IMR-90 (cell line): Measurements from ENCODE around the gene C6orf120. TPM values are rescaled to one million over a fixed set of nuclear protein-coding genes. Genes with fewer than 3 reads are reported as not detected.

Source experiments
- ATAC-seq: fragments of 200-7000 bp; cut with Tn5 transposase; 2 replicates; pipeline ENCODE4 v1.9.1; 2020; ENCODE audit warnings: low read depth, mild to moderate bottlenecking, moderate library complexity
- BruUV-seq: library from RNA; stranded (reverse); fragments of 400-500 nt; replicated peaks from 2 replicates; lab custom pipeline; 2021; lab: Mats Ljungman, UMichigan
- CTCF ChIA-PET: fragments of 300-600 bp; formaldehyde crosslinking; extraction: SDS; loops from one replicate; lab custom pipeline; 2021; ENCODE audit warnings: antibody characterized with exemption; lab: Yijun Ruan, JAX
- POLR2A ChIA-PET: fragments of 300-600 bp; sonication (Branson Sonifier 250); formaldehyde crosslinking; loops from one replicate; lab custom pipeline; 2022; ENCODE audit warnings: antibody characterized with exemption; ENCODE audit not compliant: unreplicated experiment; lab: Charles Lee
- DNase-seq: peaks from one replicate; pipeline ENCODE4 v3.0.0; 2013
- H2AFZ ChIP-seq: replicated peaks from 2 replicates; pipeline ENCODE3; 2013; ENCODE audit warnings: low read length, mild to moderate bottlenecking; ENCODE audit not compliant: poor library complexity
- H2AK5ac ChIP-seq: 2 replicates; pipeline ENCODE4 v1.6.1; 2013; ENCODE audit warnings: low read depth, low read length, inconsistent platforms
- H2AK9ac ChIP-seq: replicated peaks from 2 replicates; pipeline ENCODE3; 2013; ENCODE audit warnings: mild to moderate bottlenecking, low read depth, low read length, moderate library complexity; ENCODE audit not compliant: poor library complexity
- H2BK120ac ChIP-seq: 2 replicates; pipeline ENCODE4 v1.6.1; 2013; ENCODE audit warnings: low read depth, low read length, inconsistent platforms
- H2BK15ac ChIP-seq: 3 replicates; pipeline ENCODE4 v1.6.1; 2013; ENCODE audit warnings: low read depth, low read length, inconsistent platforms
- H2BK20ac ChIP-seq: 2 replicates; pipeline ENCODE4 v1.6.1; 2013; ENCODE audit warnings: low read depth, mild to moderate bottlenecking, inconsistent platforms, low read length, moderate library complexity
- H2BK5ac ChIP-seq: 2 replicates; pipeline ENCODE4 v1.6.1; 2013; ENCODE audit warnings: mild to moderate bottlenecking, low read depth, low read length, inconsistent platforms; ENCODE audit not compliant: poor library complexity, severe bottlenecking
- H3K14ac ChIP-seq: replicated peaks from 2 replicates; pipeline ENCODE4 v1.6.1; 2013; ENCODE audit warnings: low read depth, low read length, inconsistent platforms
- H3K18ac ChIP-seq: 2 replicates; pipeline ENCODE4 v1.6.1; 2013; ENCODE audit warnings: low read depth, low read length, control low read depth
- H3K23ac ChIP-seq: 2 replicates; pipeline ENCODE4 v1.6.1; 2013; ENCODE audit warnings: low read depth, low read length, inconsistent platforms
- H3K27ac ChIP-seq: 2 replicates; pipeline ENCODE4 v1.5.1; 2013; ENCODE audit warnings: mild to moderate bottlenecking, control low read depth, low read length; ENCODE audit not compliant: insufficient read depth
- H3K27me3 ChIP-seq: 2 replicates; pipeline ENCODE4 v1.6.1; 2013; ENCODE audit warnings: low read length; ENCODE audit not compliant: control insufficient read depth, insufficient read depth
- H3K36me3 ChIP-seq: 2 replicates; pipeline ENCODE4 v1.6.1; 2013; ENCODE audit warnings: low read length, mixed read lengths; ENCODE audit not compliant: control insufficient read depth, insufficient read depth
- H3K4ac ChIP-seq: 2 replicates; pipeline ENCODE4 v1.6.1; 2013; ENCODE audit warnings: low read depth, low read length, inconsistent platforms
- H3K4me1 ChIP-seq: 2 replicates; pipeline ENCODE4 v1.6.1; 2013; ENCODE audit warnings: low read length, mixed read lengths; ENCODE audit not compliant: control insufficient read depth, insufficient read depth
- H3K4me2 ChIP-seq: 2 replicates; pipeline ENCODE4 v1.6.1; 2013; ENCODE audit warnings: low read depth, mild to moderate bottlenecking, control low read depth, low read length, moderate library complexity
- H3K4me3 ChIP-seq: 2 replicates; pipeline ENCODE4 v1.5.1; 2013; ENCODE audit warnings: low read depth, mild to moderate bottlenecking, control low read depth, low read length, moderate library complexity; ENCODE audit not compliant: insufficient read depth
- H3K56ac ChIP-seq: 2 replicates; pipeline ENCODE4 v1.6.1; 2013; ENCODE audit warnings: low read length, inconsistent platforms; ENCODE audit not compliant: insufficient read depth; ENCODE audit errors: extremely low read depth
- H3K79me1 ChIP-seq, 2 experiments: 2 replicates each; pipeline ENCODE4 v1.6.1; 2013; ENCODE audit warnings: low read length in 2 of 2, inconsistent platforms in 1 of 2, low read depth in 1 of 2
- H3K9ac ChIP-seq: 2 replicates; pipeline ENCODE4 v1.6.1; 2013; ENCODE audit warnings: low read depth, low read length, control low read depth
- H3K9me1 ChIP-seq: 2 replicates; pipeline ENCODE4 v1.6.1; 2013; ENCODE audit warnings: low read length, inconsistent platforms; ENCODE audit not compliant: insufficient read depth
- H3K9me3 ChIP-seq: 2 replicates; pipeline ENCODE4 v1.6.1; 2013; ENCODE audit warnings: low read length; ENCODE audit not compliant: control insufficient read depth, insufficient read depth
- H4K20me1 ChIP-seq: 2 replicates; pipeline ENCODE4 v1.6.1; 2013; ENCODE audit warnings: low read length, inconsistent platforms; ENCODE audit not compliant: insufficient read depth
- H4K5ac ChIP-seq: 2 replicates; pipeline ENCODE4 v1.6.1; 2013; ENCODE audit warnings: mild to moderate bottlenecking, low read depth, low read length, control low read depth
- H4K8ac ChIP-seq, 2 experiments: 2 replicates each; pipeline ENCODE4 v1.6.1; 2013; ENCODE audit warnings: low read depth in 2 of 2, low read length in 2 of 2, control low read depth in 1 of 2, inconsistent platforms in 1 of 2
- H4K91ac ChIP-seq: 2 replicates; pipeline ENCODE4 v1.6.1; 2013; ENCODE audit warnings: low read depth, low read length, inconsistent platforms; ENCODE audit not compliant: insufficient read depth
- BHLHE40 ChIP-seq: fragments of 150-350 bp; IDR thresholded peaks from 2 replicates; pipeline ENCODE4 v1.6.1; 2016; ENCODE audit warnings: mild to moderate bottlenecking, low read depth, low read length
- CEBPB ChIP-seq: IDR thresholded peaks from 2 replicates; pipeline ENCODE4 v1.6.1; 2012; ENCODE audit warnings: low read depth, low read length, improper control_type of control experiment
- CHD1 ChIP-seq: IDR thresholded peaks from 2 replicates; pipeline ENCODE4 v1.6.1; 2012; ENCODE audit warnings: low read depth, low read length, improper control_type of control experiment
- CTCF ChIP-seq: conservative IDR thresholded peaks from 2 replicates; pipeline ENCODE4 v1.5.1; 2012; ENCODE audit warnings: mild to moderate bottlenecking, low read depth, low read length, improper control_type of control experiment
- FOS ChIP-seq: fragments of 150-350 bp; IDR thresholded peaks from 2 replicates; pipeline ENCODE4 v1.6.1; 2016; ENCODE audit warnings: low read depth, low read length
- MAFK ChIP-seq: IDR thresholded peaks from 2 replicates; pipeline ENCODE4 v1.6.1; 2012; ENCODE audit warnings: low read depth, low read length, improper control_type of control experiment
- MAZ ChIP-seq: IDR thresholded peaks from 2 replicates; pipeline ENCODE4 v1.6.1; 2012; ENCODE audit warnings: low read depth, mild to moderate bottlenecking, low read length, improper control_type of control experiment, moderate library complexity, borderline replicate concordance
- MXI1 ChIP-seq: IDR thresholded peaks from 2 replicates; pipeline ENCODE4 v1.6.1; 2012; ENCODE audit warnings: low read depth, mild to moderate bottlenecking, low read length, moderate library complexity, borderline replicate concordance
- NFE2L2 ChIP-seq: fragments of 150-350 bp; IDR thresholded peaks from 2 replicates; pipeline ENCODE4 v1.6.1; 2016; ENCODE audit warnings: low read depth, mild to moderate bottlenecking, low read length
- POLR2A ChIP-seq: IDR thresholded peaks from 2 replicates; pipeline ENCODE4 v1.6.1; 2012; ENCODE audit warnings: mild to moderate bottlenecking, low read depth, low read length
- RAD21 ChIP-seq: IDR thresholded peaks from 2 replicates; pipeline ENCODE4 v1.6.1; 2012; ENCODE audit warnings: low read length, improper control_type of control experiment
- RCOR1 ChIP-seq: IDR thresholded peaks from 2 replicates; pipeline ENCODE4 v1.6.1; 2012; ENCODE audit warnings: mild to moderate bottlenecking, low read length, improper control_type of control experiment; ENCODE audit not compliant: insufficient replicate concordance
- RFX5 ChIP-seq: IDR thresholded peaks from 2 replicates; pipeline ENCODE4 v1.8.0; 2012; ENCODE audit warnings: low read depth, mild to moderate bottlenecking, low read length, moderate library complexity
- SMC3 ChIP-seq: fragments of 150-350 bp; IDR thresholded peaks from 2 replicates; pipeline ENCODE4 v1.6.1; 2016; ENCODE audit warnings: low read depth, mild to moderate bottlenecking, antibody characterized with exemption, low read length, moderate library complexity
- dilution Hi-C: fragments of 300-500 bp; cut with HindIII; formaldehyde crosslinking; loops from one replicate; pipeline ENCODE4 v1.14.3; 2018; ENCODE audit warnings: low sequenced_read_pairs; ENCODE audit not compliant: unreplicated experiment
- in situ Hi-C: fragments of 300-500 bp; cut with MboI; formaldehyde crosslinking; loops from 3 replicates; pipeline ENCODE4 v1.14.3; 2019; ENCODE audit warnings: low sequenced_read_pairs, inconsistent platforms, mixed read lengths
- intact Hi-C: fragments of 100-400 bp; cut with micrococcal nuclease; formaldehyde crosslinking; loops from 2 replicates; pipeline ENCODE4 v1.10.0; 2022
- polyA plus RNA-seq, 3 experiments: library from polyadenylated mRNA; depleted of rRNA; stranded (reverse); fragments of >200 nt; gene quantifications; 2 replicates each; pipeline ENCODE4 v1.2.3, GENCODE V29; 2012; ENCODE audit warnings: low replicate concordance in 1 of 3
- total RNA-seq: library from RNA; depleted of rRNA; stranded (reverse); fragments of >200 nt; gene quantifications from 2 replicates; pipeline ENCODE4 v1.2.3, GENCODE V29; 2012
- TF ChIP-seq, protein P1 (sequence below): fragments of 150-350 bp; IDR thresholded peaks from 2 replicates; pipeline ENCODE4 v1.6.1; 2016; ENCODE audit warnings: low read depth, mild to moderate bottlenecking, low read length, moderate library complexity, borderline replicate concordance
- TF ChIP-seq, protein P2 (sequence below): fragments of 150-350 bp; IDR thresholded peaks from 2 replicates; pipeline ENCODE4 v1.6.1; 2017; ENCODE audit warnings: mild to moderate bottlenecking, antibody characterized with exemption, low read length, low read depth

C6orf120 gene
- total and polyA plus RNA-seq, 2 of the 4 experiments (the other 2 are of a cell fraction) = 21.4 to 26.7 TPM

- H3K4me3 ChIP-seq = no peak overlapping the region
- no peak overlapping the region for H3K4ac ChIP-seq
- no peaks in the 10 kb centered on the region for H3K9me3 ChIP-seq
- no peak overlapping the region for H2BK5ac ChIP-seq
- no peak overlapping the region for H3K9ac ChIP-seq
- no peak overlapping the region for H3K23ac ChIP-seq
- no peak for DNase-seq
- H4K20me1 ChIP-seq = peaks cover 7% of the 10 kb centered on the region
- H4K5ac ChIP-seq = no peak overlapping the region
- no peak overlapping the region for H3K4me2 ChIP-seq
- H2AK5ac ChIP-seq = no peak overlapping the region
- H2AK9ac ChIP-seq = no peak overlapping the region
- no peak overlapping the region for H2BK120ac ChIP-seq
- intact Hi-C loops = no loop called here
- no peaks in the 10 kb centered on the region for H3K27me3 ChIP-seq
- no peak overlapping the region for H2BK15ac ChIP-seq
- in situ Hi-C loops = no loop called here
- no peak overlapping the region for H3K56ac ChIP-seq
- 0 out of 2 replicates have a peak, but pooled peaks cover 2% of the 10 kb centered on the region for H3K9me1 ChIP-seq
- H3K79me1 ChIP-seq = peaks cover 3 to 10% of the 10 kb centered on the region in 2 experiments; a peak in 3 of 4 replicates
- H4K91ac ChIP-seq = no peak overlapping the region
- H2AFZ ChIP-seq = no peak overlapping the region
- dilution Hi-C loops = no loop called here
- ATAC-seq = no peak
- no peaks in the 10 kb centered on the region for H3K36me3 ChIP-seq
- POLR2A ChIA-PET = no interaction called here
- H2BK20ac ChIP-seq = no peak overlapping the region
- TF ChIP-seq MAFK (no peak), CTCF (no peak), MXI1 (no peak), CEBPB (no peak), POLR2A (no peak), RFX5 (no peak), NFE2L2 (no peak), SMC3 (no peak), FOS (no peak), BHLHE40 (no peak), RAD21 (no peak), RCOR1 (no peak), MAZ (no peak), CHD1 (no peak)
- TF ChIP-seq, protein P1, sequence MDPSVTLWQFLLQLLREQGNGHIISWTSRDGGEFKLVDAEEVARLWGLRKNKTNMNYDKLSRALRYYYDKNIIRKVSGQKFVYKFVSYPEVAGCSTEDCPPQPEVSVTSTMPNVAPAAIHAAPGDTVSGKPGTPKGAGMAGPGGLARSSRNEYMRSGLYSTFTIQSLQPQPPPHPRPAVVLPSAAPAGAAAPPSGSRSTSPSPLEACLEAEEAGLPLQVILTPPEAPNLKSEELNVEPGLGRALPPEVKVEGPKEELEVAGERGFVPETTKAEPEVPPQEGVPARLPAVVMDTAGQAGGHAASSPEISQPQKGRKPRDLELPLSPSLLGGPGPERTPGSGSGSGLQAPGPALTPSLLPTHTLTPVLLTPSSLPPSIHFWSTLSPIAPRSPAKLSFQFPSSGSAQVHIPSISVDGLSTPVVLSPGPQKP = no peak
- TF ChIP-seq, protein P2, sequence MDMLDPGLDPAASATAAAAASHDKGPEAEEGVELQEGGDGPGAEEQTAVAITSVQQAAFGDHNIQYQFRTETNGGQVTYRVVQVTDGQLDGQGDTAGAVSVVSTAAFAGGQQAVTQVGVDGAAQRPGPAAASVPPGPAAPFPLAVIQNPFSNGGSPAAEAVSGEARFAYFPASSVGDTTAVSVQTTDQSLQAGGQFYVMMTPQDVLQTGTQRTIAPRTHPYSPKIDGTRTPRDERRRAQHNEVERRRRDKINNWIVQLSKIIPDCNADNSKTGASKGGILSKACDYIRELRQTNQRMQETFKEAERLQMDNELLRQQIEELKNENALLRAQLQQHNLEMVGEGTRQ = no peak
- H3K27ac ChIP-seq = no peak overlapping the region
- no peak overlapping the region for H4K8ac ChIP-seq
- no peak overlapping the region for H3K18ac ChIP-seq
- no peak overlapping the region for H3K14ac ChIP-seq
- peaks cover 2% of the 10 kb centered on the region; the same call in 1 of the 2 replicates for H3K4me1 ChIP-seq
- CTCF ChIA-PET = no interaction called here
- BruUV-seq = no TSS peak
Observed at GRCh38 chr6:169726963-169727362, 25.0 kb downstream of the C6orf120 start.
